Measurements from ENCODE around the gene S100A10.

The S100A10 gene

DNA sequence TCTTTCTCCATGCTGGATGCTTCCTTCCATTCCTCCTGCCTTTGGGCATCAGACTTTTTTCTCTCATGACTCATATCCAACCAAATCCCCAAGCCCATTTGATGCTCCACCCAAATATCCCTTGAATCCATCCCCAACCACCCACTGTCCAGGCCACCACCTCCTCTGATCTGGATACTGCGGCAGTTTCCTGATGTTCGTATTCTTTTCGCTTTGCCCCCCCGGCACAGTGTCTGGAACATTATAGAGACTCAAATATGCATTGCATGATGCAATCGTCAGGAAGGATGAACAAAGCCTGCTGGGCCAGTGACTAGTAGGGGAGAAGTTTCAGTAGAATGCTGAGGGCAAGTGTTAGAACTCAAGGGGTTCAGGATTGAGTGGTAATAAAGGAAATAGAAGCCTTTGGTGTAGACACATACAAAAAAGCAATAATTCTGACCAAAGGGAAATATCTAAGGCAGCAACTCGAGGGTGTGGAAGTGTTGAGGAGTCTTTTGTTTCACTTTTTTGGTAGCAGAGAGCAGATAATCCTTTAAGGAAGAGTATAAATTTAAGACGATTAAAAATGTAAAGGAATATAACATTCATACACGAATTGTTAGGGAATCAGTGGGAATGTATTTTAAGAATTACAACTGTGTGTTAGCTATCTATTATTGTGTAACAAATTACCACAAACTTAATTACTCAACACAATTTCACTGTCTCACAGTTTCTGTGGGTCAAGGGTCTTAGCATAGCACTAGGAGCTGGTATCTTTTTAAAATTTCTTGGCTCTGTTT lies 35.7 kb upstream of the S100A10 start:
- no peak for DNase-seq
- Mint-ChIP-seq H3K4me1 (peaks cover 16% of the 10 kb centered on the region), H3K36me3 (ENCODE audit: low read depth) (peaks cover 48% of the 10 kb centered on the region), H3K9me3 (no peaks in the 10 kb centered on the region), H3K27ac (peak overlapping the region; percentile 17), H3K27me3 (ENCODE audit: low read depth, poor library complexity) (peaks cover 8% of the 10 kb centered on the region), H3K4me3 (no peak overlapping the region)
- TF ChIP-seq, protein P1, sequence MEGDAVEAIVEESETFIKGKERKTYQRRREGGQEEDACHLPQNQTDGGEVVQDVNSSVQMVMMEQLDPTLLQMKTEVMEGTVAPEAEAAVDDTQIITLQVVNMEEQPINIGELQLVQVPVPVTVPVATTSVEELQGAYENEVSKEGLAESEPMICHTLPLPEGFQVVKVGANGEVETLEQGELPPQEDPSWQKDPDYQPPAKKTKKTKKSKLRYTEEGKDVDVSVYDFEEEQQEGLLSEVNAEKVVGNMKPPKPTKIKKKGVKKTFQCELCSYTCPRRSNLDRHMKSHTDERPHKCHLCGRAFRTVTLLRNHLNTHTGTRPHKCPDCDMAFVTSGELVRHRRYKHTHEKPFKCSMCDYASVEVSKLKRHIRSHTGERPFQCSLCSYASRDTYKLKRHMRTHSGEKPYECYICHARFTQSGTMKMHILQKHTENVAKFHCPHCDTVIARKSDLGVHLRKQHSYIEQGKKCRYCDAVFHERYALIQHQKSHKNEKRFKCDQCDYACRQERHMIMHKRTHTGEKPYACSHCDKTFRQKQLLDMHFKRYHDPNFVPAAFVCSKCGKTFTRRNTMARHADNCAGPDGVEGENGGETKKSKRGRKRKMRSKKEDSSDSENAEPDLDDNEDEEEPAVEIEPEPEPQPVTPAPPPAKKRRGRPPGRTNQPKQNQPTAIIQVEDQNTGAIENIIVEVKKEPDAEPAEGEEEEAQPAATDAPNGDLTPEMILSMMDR (IDR thresholded peaks at IDR 0.05): no peak

DNA sequence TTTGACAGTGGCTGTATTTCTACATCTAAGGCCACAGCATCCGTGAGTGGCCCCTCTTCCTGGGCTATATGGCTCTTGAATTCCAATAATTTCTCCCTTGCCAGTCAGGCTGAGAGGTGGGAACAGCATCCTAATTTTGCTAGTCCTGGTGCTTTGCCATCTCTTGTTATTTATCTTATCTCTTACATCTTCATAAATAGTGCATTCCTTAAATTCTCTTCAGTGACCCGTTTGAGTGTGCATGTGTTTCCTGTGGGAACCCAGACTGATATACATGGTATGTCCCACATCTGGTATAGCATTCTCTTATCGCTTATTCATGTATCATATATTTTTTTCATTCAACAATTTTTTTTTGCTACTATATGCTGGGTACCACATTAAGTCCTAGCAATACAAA lies 33.2 kb upstream of the S100A10 start:
- Mint-ChIP-seq H3K36me3 (ENCODE audit: low read depth) (peaks cover 29% of the 10 kb centered on the region), H3K27ac (no peak overlapping the region), H3K4me1 (peaks cover 6% of the 10 kb centered on the region), H3K27me3 (ENCODE audit: low read depth, poor library complexity) (peaks cover 17% of the 10 kb centered on the region), H3K9me3 (no peaks in the 10 kb centered on the region), H3K4me3 (no peak overlapping the region)
- TF ChIP-seq, protein P1 (IDR thresholded peaks at IDR 0.05): no peak
- DNase-seq: no peak

DNA sequence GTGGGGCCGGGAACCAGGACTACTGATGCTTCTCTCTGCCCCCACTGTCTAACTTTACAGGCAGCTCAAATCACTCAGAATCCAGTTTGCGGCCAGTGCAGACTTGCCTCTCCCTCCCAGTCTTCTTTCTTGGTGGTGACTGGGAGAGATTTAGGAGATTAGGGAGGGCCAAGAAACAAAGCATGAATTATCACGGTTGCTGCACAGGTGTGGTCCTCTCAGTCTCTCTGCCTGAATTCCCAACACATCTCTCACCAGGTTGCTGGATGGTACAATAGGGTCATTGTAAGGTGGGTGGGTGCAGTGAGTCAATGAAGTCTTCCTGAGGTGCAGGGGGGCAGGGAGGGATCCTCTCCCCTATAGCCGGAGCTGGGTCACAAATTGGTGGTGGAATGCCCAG lies 30.6 kb upstream of the S100A10 start:
- TF ChIP-seq, protein P1 (IDR thresholded peaks at IDR 0.05): no peak
- no peak for DNase-seq
- Mint-ChIP-seq H3K27ac (no peak overlapping the region), H3K9me3 (no peaks in the 10 kb centered on the region), H3K36me3 (ENCODE audit: low read depth) (peaks cover 7% of the 10 kb centered on the region), H3K27me3 (ENCODE audit: low read depth, poor library complexity) (peaks cover 25% of the 10 kb centered on the region), H3K4me1 (peaks cover 6% of the 10 kb centered on the region), H3K4me3 (no peak overlapping the region)

DNA sequence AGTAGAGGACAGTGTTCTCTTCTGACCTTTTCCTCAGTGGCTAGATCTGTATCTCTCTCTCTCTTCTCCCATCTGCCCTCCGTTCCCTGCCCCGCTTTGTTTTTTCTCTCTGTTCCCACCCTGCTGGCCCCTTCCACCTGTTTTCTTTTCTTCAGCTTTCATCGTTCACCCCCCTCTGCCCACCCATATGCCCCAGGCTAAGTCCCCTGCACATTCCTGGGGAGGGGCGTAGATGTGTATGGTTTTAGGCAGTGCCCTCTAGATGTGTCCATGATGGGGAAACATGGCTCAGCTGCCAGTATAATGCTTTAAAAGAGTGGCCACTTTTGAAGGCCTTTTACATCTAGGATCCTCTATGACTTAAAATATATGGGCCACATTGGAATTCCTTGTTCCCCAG lies 29.6 kb upstream of the S100A10 start:
- peaks cover 6% of the 10 kb centered on the region for H3K4me1 Mint-ChIP-seq
- H3K36me3 Mint-ChIP-seq (ENCODE audit: low read depth): no peaks in the 10 kb centered on the region
- TF ChIP-seq, protein P1 (IDR thresholded peaks at IDR 0.05): no peak
- H3K27me3 Mint-ChIP-seq (ENCODE audit: low read depth, poor library complexity): peaks cover 25% of the 10 kb centered on the region
- no peak overlapping the region for H3K27ac Mint-ChIP-seq
- no peak overlapping the region for H3K4me3 Mint-ChIP-seq
- no peaks in the 10 kb centered on the region for H3K9me3 Mint-ChIP-seq
- no peak for DNase-seq

DNA sequence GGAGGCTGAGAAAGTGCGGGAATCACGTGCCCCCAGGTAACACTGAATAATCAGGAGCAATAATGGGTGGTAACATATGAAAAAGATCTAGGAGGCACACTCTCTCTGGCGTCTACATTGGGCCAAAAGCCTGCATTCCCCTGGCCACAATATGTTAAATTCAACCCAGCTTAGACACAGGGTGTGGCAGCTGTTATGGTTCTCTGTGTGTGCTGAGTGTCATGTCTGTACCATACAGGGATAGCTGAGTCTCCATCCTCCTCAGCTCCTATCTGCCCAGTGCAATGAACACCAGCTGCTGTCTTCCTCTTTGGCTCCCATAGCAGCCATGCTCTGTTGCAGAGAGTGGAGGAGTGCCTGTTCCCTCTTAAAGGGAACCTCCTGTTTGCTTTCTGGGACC lies 28.8 kb upstream of the S100A10 start:
- TF ChIP-seq, protein P1 (IDR thresholded peaks at IDR 0.05): no peak
- Mint-ChIP-seq H3K27me3 (ENCODE audit: low read depth, poor library complexity) (peaks cover 25% of the 10 kb centered on the region), H3K4me3 (no peak overlapping the region), H3K27ac (no peak overlapping the region), H3K36me3 (ENCODE audit: low read depth) (no peaks in the 10 kb centered on the region), H3K9me3 (no peaks in the 10 kb centered on the region), H3K4me1 (peaks cover 6% of the 10 kb centered on the region)
- DNase-seq: no peak

DNA sequence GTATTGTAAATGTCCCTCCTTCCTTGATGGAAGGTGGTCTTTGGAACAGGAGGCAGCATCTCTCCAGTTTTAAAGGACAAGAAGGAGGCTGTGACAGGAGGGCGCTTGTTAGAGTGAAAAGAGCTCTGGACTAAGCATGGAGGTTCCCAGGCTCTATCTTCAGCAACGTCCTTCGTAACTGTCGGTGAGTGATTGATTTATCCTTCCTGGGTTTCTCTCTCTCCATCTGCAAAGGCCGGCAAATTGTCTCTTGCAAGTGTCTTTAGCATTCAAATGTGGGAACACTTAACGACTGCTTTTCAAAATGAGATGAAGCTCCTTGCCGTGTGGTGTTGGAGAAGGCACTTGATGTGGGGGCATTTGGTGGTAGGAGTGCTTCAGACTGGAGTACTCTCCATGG lies 27.9 kb upstream of the S100A10 start:
- peaks cover 6% of the 10 kb centered on the region for H3K4me1 Mint-ChIP-seq
- peaks cover 25% of the 10 kb centered on the region for H3K27me3 Mint-ChIP-seq (ENCODE audit: low read depth, poor library complexity)
- DNase-seq: no peak
- H3K4me3 Mint-ChIP-seq: no peak overlapping the region
- TF ChIP-seq, protein P1 (IDR thresholded peaks at IDR 0.05): no peak
- no peaks in the 10 kb centered on the region for H3K9me3 Mint-ChIP-seq
- no peak overlapping the region for H3K27ac Mint-ChIP-seq
- H3K36me3 Mint-ChIP-seq (ENCODE audit: low read depth): no peaks in the 10 kb centered on the region

Data from nephron progenitor cell (in vitro differentiated cells).